Measurements from ENCODE around the gene ORMDL2.
"Not testable (repeated sequence)": the region's sequence is repeated elsewhere in the genome, so short reads cannot be mapped to it uniquely, and the experiment has no call there.

ORMDL2 gene

GRCh38 chr12:55861871-55862270 is 44.0 kb downstream of the ORMDL2 start:
- no peak for DNase-seq

DNA sequence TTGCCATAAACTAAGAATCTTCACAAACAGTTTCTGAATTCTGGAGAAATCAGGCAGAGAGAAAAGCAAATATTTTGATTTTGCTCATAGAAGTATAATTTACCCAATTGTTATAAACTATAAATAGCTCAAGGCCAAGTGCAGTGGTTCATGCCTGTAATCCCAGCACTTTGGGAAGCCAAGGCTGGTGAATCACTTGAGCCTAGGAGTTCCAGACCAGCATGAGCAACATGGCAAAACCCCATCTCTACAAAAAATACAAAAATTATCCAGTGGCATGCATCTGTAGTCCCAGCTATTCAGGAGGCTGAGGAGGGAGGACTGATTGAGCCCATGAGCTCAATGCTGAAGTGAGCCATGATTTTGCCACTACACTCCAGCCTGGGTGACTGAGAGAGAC is 44.4 kb downstream of the ORMDL2 start:
- DNase-seq: no peak

GRCh38 chr12:55862931-55863330 is 45.1 kb downstream of the ORMDL2 start:
- DNase-seq: not testable (repeated sequence)

DNA sequence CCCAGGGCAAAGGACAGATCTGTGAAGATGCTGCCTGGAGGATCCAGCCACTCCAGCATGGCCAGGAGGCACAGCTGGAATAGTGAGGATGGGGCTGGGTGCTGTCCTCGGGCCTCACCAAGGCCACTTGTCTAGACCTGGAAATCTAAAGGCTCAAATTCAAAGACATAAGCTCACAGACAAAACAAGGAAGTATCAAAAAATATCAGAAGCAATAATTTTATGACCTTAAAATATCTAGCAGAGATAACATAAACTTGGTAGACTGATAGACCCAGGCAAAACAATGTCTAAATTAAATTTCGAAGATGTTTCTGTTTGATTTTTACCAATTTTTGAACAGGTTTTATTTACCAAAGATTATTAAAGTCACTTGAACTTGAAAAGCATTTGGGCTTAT is 47.5 kb downstream of the ORMDL2 start:
- DNase-seq: no peak

DNA sequence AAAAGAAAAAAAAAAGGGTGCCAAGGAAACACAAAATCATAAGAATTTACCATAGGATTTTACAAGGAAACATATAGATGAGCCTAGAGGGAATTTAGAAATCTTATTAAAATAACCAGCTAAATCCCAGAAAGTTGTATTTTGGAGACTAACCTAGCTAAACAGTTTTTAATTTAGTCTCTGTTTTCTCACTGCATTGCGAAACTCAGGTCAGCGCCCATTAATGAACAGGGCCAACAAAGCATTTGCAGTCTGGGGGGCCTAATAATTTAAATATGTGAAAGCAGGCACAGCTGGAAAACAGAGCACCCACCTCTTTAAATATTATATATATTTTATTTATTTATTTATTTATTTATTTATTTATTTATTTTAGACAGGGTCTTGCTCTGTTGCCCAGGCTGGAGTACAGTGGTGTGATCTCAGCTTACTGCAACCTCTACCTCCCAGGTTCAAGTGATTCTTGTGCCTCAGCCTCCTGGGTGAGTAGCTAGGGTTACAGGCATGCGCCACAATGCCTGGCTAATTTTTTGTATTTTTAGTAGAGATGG is 48.7 kb downstream of the ORMDL2 start:
- DNase-seq: not testable (repeated sequence)

Data from NCI-H2171 (cell line).